HG02571 (cell line): ENCODE results near the gene SSU72.
"Not testable (repeated sequence)": the region's sequence is repeated elsewhere in the genome, so short reads cannot be mapped to it uniquely, and the experiment has no call there.

ENCODE experiments used
- ATAC-seq: cut with Tn5 transposase; IDR thresholded peaks from one replicate; pipeline ENCODE4 v1.9.1; 2021; ENCODE audit warnings: mild to moderate bottlenecking, moderate library complexity; ENCODE audit not compliant: unreplicated experiment

SSU72 gene

GRCh38 chr1:1596493-1597274 lies 22.0 kb upstream of the SSU72 start:
- ATAC-seq: no peak

- not testable (repeated sequence) for ATAC-seq
Measured at GRCh38 chr1:1595341-1595740, 20.7 kb upstream of the SSU72 start.

GRCh38 chr1:1594602-1595260 lies 20.1 kb upstream of the SSU72 start:
- no peak for ATAC-seq

- ATAC-seq: no peak
Measured at GRCh38 chr1:1593834-1594601, 19.4 kb upstream of the SSU72 start.

GRCh38 chr1:1591452-1591851 lies 16.8 kb upstream of the SSU72 start:
- no peak for ATAC-seq

- ATAC-seq: no peak
Measured at GRCh38 chr1:1583347-1584010, 8.8 kb upstream of the SSU72 start.

- no peak for ATAC-seq
Measured at GRCh38 chr1:1582585-1583346, 8.1 kb upstream of the SSU72 start.

- ATAC-seq: no peak
Measured at GRCh38 chr1:1578371-1578940, 3.8 kb upstream of the SSU72 start.

- no peak for ATAC-seq
Measured at GRCh38 chr1:1577367-1578011, 2.8 kb upstream of the SSU72 start.

GRCh38 chr1:1573843-1574720 lies 581 bp downstream of the SSU72 start:
- ATAC-seq: peak; percentile 64

GRCh38 chr1:1569341-1569740 lies 5.3 kb downstream of the SSU72 start:
- no peak for ATAC-seq

GRCh38 chr1:1567891-1568291 lies 6.8 kb downstream of the SSU72 start:
- no peak for ATAC-seq

GRCh38 chr1:1567152-1567875 lies 7.3 kb downstream of the SSU72 start:
- ATAC-seq: no peak

GRCh38 chr1:1565340-1565739 lies 9.3 kb downstream of the SSU72 start:
- no peak for ATAC-seq

GRCh38 chr1:1564268-1564667 lies 10.4 kb downstream of the SSU72 start:
- ATAC-seq: no peak

- no peak for ATAC-seq
Measured at GRCh38 chr1:1563688-1564087, 11.0 kb downstream of the SSU72 start.

- ATAC-seq: no peak
Measured at GRCh38 chr1:1562556-1563195, 12.0 kb downstream of the SSU72 start.
